ENCODE data around the gene NUBPL.
"Not testable (repeated sequence)": the region's sequence is repeated elsewhere in the genome, so short reads cannot be mapped to it uniquely, and the experiment has no call there.

The NUBPL gene

DNA sequence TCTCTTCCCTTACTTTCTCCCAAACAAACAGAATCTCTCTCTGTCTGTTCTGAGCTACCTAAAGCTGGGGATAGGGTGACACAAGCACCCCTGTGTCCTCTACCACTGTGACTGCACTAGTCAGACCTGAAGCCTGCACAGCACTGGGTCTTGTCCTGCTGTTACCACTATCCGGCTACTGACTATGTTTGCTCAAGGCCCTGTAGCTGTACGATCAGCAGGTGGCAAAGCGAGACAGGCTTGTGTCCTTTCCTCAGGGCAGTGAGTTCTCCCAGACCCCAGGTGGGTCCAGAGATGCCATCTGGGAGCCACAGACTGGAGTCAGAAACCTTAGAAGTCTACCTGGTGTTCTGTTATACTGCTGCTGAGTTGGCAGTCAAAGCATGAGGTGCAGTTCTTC is 116.4 kb downstream of the NUBPL start:
- no peak for DNase-seq

DNA sequence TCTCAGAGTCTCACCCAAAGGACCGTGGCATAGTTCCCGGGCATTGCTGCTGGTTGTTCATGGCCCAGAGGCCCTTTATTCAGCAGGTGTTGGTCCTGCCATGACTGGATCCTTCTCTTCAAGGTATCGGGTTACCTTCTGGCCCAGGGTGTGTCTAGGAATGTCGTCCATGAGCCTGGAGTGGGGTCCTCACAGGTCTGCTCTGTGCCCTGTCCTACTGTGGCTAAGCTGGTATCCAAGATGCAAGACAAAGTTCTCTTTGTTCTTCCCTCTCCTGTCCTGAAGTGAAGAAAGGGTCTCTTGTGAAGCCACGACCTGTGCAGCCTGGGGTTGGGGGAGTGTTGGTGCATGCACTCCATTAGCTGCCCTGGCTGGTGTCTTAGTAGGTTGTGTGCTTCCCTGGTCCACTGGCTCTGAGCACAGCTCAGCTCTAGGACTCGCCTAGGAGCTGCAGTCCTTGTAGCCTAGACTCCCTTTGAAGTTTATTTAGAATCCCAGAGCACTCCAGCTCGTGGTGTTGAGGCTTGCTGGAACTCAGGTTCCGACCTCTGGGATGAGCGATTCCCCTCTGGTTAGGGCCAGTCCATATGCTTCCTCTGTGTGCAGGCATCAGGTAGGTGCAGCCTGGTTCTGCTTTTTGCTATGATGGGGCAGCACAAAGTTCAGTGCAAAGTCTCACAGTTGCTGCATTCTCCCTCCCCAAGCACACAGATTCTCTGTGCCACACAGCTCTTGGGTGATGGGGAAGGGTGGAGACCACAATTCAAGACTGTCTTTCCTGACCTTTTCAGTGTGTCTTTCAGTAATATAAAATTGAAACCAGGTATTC is 117.4 kb downstream of the NUBPL start:
- DNase-seq = no peak

DNA sequence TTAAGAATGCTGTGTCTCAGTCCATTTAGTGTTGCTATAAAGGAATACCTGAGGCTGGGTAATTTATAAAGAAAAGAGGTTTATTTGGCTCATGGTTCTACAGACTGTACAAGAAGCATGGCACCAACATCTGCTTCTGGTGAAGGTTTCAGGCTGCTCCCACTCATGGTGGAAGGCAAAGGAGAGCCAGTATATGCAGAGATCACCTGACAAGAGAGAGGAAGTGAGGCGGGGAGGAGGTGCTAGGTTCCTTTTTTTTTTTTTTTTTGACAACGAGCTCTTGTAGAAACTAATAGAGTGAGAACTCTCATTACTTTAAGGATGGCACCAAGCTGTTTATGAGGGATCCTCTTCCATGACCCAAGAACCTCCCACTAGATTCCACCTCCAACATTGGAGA is 121.6 kb downstream of the NUBPL start:
- DNase-seq = no peak

DNA sequence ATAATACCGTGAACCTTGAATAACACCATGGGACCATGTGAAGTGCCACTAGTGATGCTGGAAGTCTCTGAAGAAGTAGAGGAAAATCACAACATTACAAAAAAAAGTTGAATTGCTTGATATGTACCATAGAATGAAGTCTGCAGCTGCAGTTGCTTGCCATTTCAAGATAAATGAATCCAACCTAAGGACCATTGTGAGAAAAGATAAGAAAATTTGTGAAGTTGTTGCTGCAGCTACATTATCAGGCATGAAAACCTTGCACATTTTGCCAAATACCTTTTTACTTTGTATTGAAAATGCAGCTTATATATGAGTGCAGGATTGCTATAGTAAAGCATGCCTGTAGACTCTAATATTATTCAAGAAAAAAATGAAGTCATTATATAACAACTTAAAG is 126.5 kb downstream of the NUBPL start:
- no peak for DNase-seq

DNA sequence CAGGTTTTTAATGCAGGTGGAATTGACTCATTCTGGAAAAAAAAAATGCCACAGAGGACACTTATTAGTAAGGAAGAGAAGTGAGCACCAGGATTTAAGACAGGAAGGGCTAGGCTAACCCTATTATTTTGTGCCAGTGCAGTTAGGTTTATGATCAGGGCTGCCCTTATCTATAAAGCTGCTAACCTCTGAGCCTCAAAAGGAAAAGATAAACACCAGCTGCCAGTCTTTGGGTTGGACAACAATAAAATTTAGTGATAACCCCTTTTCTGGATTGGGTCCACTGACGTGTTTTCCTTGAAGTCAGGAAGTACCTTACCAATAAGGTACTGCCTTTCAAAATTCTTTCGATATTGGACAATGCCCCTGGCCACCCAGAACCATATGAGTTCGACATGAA is 128.9 kb downstream of the NUBPL start:
- DNase-seq = no peak

DNA sequence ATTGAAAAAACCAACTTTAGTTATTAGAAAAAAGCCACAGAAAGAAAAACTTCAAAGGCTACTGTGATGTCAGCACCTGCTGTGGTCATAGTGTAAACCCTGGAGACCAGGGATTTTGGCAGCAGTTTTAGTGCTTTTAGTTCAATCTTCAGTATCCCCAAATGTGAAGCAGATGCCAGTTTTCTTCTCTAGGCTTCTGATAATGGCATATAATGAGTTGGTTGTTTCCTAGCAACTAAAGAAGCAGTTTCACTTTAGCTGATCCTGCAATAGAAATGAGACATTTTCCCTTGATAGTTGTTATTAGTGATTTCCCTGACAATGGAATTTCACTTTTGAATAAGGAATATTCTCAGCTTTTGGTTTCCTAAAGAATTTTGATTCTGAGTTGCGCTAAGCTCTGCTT is 131.2 kb downstream of the NUBPL start:
- peak; percentile 59 for DNase-seq

DNA sequence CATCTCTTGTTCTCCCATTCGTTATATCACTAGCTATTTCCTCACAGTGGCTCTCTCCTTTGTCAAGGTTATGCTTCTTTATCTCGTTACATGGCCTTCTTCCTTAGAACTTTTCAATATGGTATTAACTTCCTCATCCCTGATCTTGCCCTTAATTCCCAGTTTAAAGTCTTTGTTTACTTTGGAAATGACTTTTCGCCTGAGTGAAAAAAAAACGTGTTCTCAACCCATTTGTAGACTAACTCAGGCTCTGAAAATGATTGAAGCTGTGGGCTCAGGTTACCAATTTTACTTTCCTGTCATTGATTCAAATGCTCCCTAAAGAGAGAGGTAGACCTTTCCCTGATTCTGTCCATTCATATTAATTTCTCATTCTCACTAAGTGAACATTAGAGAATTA is 135.2 kb downstream of the NUBPL start:
- DNase-seq = no peak

DNA sequence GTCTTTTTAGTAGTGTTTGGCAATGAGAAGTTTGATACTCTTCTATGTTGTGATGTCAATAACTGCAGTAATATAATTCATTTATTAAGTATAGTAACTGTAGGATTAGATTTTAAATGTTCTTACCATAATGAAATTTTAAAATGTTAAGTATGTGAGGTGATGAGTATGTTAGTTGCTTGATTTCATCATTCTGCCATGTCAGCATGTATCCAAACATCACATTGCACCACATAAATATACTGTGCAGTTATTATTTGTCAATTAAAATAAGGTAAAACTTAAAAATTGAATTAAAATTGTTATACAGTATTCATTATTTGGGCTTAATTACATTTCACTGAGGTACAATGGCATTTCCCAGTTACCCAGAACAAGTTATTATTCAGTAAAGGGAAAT is 138.6 kb downstream of the NUBPL start:
- DNase-seq = no peak

DNA sequence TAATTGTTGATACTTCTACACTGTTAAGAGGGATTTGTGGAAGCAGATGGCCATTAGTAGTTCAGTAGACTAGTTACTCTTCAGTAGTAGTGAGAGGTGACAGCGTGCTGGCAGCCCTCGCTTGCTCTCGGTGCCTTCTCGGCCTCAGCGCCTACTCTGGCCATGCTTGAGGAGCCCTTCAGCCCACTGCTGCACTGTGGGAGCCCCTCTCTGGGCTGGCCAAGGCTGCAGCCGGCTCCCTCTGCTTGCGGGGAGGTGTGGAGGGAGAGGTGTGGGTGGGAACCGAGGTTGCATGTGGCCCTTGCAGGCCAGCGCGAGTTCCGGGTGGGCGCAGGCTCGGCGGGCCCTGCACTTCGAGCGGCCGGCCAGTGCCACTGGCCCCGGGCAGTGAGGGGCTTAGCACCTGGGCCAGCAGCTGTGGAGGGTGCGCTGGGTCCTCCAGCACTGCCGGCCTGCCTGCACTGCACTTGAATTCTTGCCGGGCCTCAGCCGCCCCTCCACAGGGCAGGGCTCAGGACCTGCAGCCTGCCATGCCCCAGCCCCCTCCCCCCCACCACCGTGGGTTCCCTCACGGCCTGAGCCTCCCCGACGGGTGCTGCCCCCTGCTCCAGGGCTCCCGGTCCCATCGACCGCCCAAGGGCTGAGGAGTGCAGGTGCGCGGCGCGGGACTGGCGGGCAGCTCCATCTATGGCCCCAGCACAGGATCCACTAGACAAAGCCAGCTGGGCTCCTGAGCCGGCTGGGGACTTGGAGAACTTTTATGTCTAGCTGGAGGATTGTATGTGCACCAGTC is 139.3 kb downstream of the NUBPL start:
- DNase-seq = no peak

DNA sequence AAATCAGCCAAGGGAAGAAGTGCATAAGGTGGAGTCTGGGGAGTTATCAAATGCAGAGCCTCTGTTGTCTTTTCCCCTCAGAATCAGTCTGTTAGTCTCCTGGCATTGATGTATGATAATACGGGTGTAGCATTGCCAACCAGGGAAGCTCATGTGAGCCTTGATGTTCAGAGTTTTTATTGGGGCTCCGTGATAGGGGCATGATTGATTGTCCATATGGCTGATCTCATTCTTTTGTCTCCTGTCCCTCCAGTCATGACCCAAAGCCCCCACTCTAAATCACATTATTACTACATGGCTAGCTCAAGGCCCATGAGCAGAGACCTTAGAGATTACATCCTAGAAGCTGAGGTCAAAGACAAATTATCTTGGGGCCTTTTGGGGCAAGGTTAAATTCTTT is 140.9 kb downstream of the NUBPL start:
- DNase-seq = no peak

DNA sequence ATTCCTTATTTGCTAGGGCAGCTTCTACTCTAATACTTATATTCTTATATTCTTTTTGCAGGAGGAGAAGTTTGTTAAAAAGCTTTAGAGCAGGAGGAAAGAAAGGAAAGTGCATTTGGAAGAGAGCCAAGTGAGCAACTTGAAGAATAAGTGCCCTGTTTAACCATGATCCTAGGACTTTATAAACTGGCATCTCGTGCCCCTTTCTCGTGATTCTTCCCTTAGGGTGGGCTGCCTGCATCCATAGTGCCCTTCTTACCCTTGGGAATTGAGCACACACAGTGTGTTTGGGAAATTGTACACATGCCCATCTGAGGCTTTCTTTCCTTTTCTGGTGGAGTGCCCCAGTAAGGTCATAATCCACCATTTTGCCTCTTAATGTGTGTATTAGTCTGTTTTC is 141.9 kb downstream of the NUBPL start:
- DNase-seq = no peak

DNA sequence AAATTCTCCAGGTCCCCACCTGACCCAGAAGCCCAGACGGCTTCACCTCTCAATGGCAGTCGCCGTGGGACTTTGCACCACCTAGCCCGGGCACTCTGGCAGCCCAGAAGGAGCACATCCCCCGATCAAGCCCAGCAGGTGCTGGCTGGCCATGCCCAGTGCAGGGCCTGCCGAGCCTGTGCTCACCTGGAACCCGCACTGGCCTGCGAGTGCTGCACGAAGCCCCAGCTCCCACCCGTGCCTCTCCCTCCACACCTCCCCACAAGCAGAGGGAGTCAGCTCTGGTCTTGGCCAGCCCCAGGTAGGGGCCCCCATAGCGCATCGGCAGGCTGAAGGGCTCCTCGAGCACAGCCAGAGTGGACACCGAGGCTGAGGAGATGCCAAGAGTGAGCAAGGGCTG is 144.5 kb downstream of the NUBPL start:
- DNase-seq = no peak

DNA sequence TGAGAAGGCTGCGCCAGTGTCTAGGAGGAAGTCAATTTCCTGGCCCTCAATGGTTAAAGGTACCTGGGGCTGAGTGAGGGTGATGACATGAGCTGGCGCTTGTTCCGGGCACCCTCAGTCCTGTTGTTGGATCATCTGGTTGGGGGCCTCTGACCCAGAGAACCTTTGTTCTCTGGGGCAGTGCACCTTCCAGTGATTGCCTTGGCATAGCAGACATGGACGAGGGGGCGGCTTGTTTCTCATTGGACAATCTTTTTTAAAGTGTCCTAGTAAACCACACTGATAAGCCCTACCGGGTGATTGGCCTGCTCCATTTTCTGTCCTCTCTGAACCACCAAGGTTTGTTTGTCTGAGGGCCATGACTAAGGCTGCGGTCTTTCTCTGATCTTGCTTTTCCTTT is 147.5 kb downstream of the NUBPL start:
- DNase-seq = not testable (repeated sequence)

DNA sequence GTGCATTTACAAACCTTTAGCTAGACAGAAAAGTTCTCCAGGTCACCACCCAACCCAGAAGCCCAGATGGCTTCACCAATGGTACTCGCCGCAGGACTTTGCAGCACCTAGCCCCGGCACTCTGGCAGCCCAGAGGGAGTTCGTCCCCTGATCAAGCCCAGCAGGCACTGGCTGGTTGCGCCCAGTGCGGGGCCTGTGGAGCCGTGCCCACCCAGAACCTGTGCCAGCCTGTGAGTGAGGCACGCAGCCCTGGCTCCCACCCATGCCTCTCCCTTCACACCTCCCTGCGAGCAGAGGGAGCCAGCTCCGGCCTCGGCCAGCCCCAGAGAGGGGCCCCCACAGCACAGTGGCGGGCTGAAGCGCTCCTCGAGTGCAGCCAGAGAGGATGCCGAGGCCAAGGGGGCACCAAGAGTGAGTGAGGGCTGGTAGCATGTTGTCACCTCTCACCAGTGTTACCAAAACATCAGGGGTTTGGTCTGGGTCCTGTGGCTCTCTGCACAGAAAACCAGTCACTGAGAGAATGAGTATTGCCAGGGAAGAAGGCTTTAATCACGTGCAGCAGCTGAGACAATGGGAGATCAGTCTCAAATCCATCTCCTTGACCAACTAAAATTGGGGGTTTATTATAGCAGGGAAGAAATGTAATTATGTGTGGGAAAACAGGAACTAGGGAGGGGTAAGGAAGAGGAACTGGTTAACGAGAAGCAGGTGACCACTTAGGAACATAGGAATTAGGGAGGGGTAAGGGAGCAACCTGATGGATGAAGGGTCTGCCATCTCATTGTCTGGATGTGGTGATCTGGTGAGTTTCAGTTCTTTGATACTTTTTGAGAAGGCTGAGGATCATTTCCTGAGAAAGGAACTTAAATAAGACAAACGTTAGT is 151.3 kb downstream of the NUBPL start:
- no peak for DNase-seq

DNA sequence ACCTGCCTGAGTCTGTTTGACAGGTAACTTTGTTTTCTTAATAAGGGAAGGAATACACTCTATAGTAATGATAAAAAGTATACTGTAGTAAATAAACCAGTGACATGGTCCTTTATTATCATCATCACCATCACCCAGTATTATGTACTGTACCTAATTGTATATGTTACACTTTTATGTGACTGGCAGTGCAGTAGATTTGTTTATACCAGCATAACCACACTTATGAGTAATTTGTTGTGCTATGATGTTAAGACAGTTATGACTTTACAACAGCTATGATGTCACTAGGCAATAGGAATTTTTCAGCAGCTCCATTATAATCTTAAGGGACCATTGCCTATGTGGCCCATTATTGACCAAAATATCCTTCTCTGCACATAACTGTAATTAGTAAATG is 155.0 kb downstream of the NUBPL start:
- DNase-seq = no peak

DNA sequence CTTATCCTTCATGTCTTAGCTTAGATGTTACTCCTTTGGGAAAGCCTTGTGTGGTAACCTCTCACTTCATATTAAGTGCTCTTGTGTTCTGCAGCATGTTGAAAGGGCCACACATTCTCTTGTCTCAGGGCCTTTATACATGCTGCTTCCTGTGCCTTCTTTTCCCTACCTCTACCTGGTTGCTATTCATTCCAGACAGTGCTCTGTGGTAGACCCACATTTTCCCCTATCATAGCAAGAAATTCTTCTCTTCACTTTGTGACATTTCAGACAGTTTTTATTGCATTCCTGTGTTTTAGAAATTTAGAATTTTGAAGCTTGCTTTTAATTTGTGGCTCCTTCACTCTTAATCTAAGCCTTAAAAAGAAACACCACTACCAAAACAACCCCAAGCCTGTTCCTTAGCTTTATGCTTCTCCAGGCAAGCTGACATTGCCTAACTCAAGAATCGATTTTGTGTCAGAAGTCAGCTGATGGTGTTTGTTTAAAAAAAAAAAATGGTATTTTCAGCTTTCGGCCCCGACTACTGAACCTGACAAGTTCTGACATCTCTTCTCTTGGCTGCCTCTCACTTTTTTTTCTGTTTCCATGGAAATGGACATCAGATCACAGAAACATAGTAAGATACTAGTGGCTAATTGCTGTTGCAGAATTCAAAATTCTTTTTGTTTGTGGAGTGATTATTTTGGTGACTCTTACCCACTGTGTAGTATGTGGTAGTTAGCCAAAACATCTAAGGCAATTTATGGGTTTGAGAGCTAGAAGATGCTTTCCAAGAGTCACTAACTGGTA is 156.3 kb downstream of the NUBPL start:
- DNase-seq = no peak

DNA sequence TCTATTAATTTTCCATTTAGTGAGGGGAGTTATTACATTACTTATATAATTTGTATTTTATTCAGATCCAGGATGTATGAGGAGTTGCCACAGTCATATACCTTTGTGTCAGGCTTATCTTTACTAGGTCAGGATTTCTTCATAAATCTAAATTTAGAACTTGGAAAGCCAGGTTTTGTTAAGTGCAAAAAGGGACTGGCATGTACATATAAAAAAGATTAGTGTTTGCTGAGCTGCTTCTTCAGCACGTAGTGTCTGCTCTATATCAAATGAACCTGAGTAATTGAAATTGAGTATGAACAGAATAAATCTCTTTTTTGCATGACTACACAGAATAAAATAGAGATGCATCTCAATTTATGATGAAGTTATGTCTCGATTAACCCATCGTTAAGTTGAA is 157.4 kb downstream of the NUBPL start:
- no peak for DNase-seq

DNA sequence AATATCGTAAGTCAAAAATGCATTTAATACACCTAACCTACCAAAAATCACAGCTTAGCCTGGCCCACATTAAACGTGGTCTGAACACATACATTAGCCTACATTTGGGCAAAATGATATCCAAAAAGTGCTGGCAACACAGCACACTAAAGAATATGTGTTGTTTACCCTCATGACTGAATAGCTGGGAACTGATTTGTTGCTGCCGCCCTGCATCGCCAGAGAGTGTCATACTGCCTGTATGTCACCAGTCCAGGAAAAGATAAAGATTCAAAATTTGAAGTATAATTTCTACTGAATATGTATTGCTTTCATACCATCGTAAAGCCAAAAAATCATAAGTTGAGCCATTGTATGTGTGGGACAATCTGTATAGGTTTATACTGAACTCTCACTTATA is 157.8 kb downstream of the NUBPL start:
- no peak for DNase-seq

DNA sequence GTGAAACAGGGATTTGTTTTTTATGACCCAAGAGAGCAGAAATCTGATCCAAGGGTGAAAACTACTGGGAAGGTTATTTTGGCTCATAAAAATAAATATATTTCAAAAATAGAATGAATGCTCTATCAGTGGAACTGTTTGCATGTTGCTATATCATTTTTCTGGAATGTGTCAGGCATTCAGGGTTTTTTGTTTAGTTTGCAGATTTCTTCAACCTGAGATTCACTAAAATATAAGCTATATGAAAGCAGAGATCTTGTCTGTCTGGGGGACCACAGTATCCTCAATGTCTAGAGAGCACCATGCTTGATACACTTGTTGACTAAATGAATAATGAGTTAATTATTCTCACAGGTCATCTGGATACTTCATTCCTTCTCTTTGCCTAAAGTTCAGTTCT is 165.1 kb downstream of the NUBPL start:
- no peak for DNase-seq

DNA sequence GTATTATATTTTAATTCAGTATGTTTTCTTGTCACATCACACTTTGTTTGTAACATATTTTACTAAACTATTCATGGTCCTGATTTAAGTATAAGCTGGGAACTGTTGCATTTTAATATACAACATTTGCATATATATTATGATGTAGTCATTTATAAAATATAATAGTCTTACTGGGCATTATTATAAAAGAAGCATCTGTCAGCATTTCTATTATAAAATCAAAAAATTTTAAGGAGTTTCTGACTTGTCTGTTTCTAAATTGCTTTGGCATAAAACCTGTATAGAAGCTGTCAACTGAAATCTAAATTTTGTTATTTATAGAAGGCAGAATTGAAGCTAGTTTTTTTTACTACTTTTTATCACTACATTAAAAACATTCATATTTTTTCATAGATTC is 166.6 kb downstream of the NUBPL start:
- no peak for DNase-seq

DNA sequence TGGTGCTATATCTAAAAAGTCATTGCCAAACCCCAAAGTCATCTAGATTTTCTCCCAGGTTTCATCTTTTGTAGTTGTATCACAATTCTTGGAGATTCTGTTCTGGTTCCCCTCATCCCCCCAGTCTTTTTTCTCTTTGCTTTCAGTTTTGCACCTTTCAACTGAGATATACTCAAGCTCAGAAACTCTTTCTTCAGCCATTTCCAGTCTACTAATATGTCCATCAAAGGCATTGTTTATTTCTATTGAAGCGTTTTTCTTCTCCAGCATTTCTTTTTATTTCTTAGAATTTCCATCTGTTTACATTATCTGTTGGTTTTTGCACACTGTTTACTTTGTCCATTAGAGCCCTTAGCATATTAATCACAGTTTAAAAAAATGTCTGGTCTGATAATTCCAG is 179.5 kb downstream of the NUBPL start:
- DNase-seq = no peak

DNA sequence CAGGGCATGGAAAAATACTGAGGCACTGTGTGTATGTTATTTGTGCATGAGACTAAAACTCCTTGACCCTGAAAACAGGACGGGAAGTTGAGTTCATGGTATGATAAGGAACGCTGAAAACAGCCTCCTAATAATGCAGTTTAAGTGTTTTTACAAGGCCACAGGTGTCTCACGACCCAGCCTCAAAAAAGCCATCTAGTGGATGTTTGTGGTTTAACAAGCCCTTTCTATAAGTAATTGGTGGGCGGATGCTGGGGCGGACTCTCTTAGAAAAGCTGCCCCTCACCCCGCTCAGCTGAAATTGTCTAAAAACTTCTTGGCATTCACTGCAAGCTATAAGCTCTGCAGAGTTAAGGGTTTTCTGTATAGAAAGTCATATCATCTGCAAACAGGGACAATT is 184.5 kb downstream of the NUBPL start:
- DNase-seq = no peak

DNA sequence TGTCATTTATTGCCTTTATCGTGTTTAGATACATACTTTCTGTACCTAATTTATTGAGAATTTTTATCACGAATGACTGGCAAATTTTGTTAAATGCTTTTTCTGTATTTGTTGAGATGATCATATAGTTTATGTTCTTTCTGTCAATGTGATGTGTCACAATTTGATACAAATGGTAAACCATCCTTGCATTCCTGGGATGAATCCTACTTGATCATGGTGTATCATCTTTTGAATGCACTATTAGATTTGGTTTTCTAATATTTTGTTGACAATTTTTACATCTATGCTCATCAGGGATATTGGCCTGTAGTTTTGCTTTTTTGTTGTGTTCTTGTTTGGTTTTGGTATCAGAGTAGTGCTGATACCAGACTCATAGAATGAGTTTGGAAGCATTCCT is 185.1 kb downstream of the NUBPL start:
- no peak for DNase-seq
